D721Med (cell line): ENCODE measurements around the gene TEX48.

Experiments used
- DNase-seq: peaks from one replicate; pipeline ENCODE4 v3.0.0; 2011; ENCODE audit warnings: low spot score; ENCODE audit not compliant: insufficient read length
- FAIRE-seq: peaks from 2 replicates; lab custom pipeline; 2011; peaks lifted over from hg19 to GRCh38; lab: Jason Lieb, UNC
- TF ChIP-seq, protein P1 (sequence below): IDR thresholded peaks from 2 replicates; pipeline ENCODE4 v1.5.1; 2012; ENCODE audit warnings: mild to moderate bottlenecking, control low read depth; ENCODE audit not compliant: insufficient read depth; ENCODE audit errors: missing control alignments

The TEX48 gene, protein sequence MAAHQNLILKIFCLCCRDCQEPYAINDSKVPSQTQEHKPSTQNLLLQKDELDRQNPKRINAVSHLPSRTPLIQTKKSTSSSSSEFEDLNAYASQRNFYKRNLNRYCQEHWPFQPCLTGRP

DNA sequence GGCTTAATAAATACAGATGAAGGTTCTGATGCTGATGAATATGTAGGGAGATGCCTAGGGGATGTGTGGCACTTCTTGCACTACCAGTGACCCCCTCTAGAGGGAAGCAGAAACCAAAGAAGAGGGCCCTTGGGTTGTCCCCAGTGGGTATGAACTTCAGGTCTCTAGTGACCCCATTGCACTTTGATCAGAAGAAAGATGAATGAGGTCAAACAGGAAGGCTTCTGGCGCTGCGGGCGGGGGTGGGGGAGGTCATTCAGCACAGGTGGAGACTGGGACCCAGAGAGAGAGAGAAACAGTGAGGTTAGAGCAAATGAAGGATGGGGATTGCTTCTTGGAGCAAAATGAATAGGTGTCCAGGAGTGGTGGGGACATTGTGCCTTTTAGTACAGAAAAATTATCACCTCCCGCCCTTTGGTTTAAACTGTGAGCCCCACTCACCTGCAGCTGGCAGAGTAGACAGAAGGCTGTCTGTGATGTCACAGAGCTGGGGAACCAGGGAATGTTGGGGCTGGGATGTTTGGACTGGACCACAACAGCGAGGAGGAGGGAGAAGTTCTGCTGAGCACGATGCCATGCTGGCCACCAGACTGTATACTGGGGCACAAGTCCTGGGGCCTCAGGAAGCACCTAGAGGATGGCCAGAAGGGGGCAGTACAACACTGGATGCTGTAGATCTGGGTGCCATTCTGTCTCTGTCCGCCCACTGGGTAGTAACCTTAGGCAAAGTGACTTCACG, at the start of gene TEX48:
TEX48 (minus strand) TSS at position 599 of the 739 bp plus-strand sequence. CDS start 10,469 bp downstream, outside the sequence.
- FAIRE-seq (no peak), DNase-seq (no peak)
- TF ChIP-seq, protein P1, sequence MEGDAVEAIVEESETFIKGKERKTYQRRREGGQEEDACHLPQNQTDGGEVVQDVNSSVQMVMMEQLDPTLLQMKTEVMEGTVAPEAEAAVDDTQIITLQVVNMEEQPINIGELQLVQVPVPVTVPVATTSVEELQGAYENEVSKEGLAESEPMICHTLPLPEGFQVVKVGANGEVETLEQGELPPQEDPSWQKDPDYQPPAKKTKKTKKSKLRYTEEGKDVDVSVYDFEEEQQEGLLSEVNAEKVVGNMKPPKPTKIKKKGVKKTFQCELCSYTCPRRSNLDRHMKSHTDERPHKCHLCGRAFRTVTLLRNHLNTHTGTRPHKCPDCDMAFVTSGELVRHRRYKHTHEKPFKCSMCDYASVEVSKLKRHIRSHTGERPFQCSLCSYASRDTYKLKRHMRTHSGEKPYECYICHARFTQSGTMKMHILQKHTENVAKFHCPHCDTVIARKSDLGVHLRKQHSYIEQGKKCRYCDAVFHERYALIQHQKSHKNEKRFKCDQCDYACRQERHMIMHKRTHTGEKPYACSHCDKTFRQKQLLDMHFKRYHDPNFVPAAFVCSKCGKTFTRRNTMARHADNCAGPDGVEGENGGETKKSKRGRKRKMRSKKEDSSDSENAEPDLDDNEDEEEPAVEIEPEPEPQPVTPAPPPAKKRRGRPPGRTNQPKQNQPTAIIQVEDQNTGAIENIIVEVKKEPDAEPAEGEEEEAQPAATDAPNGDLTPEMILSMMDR, result peak; percentile 69

DNA sequence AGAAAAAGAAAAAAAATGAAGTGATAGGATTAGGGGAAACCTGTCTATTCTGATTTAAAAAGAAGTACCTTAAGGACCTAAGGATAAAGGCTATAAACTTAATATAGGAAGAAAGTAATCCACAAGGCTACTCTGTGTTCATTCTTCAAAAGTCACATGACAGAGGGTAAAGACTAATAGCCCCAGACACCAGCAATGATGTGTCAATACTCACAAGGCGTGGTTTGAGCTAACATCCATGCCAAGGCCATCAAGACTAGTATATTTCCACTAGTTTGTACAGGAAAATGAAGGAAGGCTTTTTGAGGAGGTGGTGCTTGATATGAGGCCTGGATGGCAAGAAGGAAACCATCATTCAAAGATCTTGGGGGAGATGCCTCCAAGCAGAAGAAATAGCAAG, 49.7 kb upstream of the TEX48 start:
- FAIRE-seq (no peak), DNase-seq (no peak)
- TF ChIP-seq, protein P1, result no peak

DNA sequence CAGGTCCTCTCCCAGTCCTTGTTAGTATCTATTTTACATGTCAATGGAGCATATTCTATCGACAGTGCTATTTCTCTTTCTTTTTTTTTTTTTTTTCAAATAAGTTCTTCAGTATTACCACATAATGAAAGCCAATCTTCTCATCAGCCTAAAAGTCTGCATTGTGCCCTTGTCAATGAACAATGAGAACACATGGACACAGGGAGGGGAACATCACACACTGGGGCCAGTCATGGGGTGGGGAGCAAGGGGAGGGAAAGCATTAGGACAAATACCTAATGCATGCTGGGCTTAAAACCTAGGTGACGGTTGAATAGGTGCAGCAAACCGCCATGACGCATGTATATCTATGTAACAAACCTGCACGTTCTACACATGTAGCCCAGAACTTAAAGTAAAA, 47.7 kb upstream of the TEX48 start:
- FAIRE-seq (no peak), DNase-seq (no peak)
- TF ChIP-seq, protein P1, result no peak

DNA sequence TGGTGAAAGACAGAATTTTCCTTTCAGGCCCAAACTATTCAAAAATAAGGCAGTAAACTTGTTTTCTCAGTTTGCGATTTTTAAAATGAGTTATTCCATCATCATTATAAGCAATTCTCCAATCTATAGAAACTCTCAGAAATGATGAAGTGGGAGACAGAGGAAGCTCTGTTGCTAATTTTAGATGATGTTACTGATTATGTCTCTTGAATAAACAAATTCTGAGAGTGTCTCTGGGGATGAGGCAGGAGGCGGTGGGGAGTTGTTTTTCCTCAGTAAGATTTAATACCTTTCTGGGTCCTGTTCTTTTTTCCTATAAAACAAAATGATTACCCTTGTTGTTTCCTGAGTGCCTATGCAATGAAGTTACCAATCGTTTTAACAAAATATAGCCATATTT, 43.9 kb upstream of the TEX48 start:
- TF ChIP-seq, protein P1, result no peak
- no peak for DNase-seq
- no peak for FAIRE-seq

DNA sequence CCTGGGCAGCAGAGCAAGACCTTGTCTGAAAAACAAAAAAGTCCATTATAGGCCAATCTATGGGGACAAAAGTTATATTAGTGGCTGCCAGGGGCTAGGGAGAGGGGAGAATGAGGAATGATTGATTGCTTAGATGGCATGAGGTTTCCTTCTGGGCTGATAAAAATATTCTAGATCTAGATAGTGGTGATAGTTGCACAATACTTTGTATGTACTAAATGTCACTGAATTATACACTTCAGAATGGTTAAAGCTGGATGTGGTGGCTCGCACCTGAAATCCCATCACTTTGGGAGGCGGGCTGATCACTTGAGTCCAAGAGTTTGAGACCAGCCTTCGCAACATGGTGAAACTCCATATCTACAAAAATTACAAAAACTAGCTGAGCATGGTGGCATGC, 42.8 kb upstream of the TEX48 start:
- FAIRE-seq (no peak), DNase-seq (no peak)
- TF ChIP-seq, protein P1, result no peak

DNA sequence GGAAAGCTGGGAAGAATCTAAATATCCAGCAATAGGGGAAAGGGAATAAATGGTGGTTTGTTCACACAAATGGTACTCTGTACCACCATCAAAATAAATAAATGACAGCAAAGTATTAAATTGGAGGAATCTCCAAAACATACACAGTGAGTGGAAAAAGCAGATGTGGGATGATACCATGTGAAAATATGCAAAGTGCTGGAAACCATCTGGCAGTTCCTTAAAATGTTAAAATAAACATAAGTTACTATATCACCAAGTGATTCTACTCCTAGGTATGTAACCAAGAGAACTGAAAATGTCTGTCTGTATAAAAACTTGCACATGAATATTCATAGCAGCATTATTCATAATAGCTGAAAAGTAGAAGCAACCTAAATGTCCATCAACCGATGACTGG, 41.9 kb upstream of the TEX48 start:
- DNase-seq (no peak), FAIRE-seq (no peak)
- TF ChIP-seq, protein P1, result no peak
